Fibroblast of pulmonary artery (primary cell): Measurements from ENCODE around the gene REM1.
"Not testable (repeated sequence)": the region's sequence is repeated elsewhere in the genome, so short reads cannot be mapped to it uniquely, and the experiment has no call there.

Source experiments
- DNase-seq: peaks from one replicate; pipeline ENCODE4 v3.0.0-alpha.2; 2010; ENCODE audit warnings: low read depth
- H3K4me3 ChIP-seq: replicated peaks from 2 replicates; pipeline ENCODE4 v1.5.1; 2011; ENCODE audit warnings: low read depth, mild to moderate bottlenecking, control low read depth, low read length, moderate library complexity
- TF ChIP-seq, protein P1 (sequence below): IDR thresholded peaks from 2 replicates; pipeline ENCODE4 v1.5.1; 2011; ENCODE audit warnings: mild to moderate bottlenecking, control low read depth, low read length, inconsistent platforms; ENCODE audit errors: missing control alignments

The REM1 gene

DNA sequence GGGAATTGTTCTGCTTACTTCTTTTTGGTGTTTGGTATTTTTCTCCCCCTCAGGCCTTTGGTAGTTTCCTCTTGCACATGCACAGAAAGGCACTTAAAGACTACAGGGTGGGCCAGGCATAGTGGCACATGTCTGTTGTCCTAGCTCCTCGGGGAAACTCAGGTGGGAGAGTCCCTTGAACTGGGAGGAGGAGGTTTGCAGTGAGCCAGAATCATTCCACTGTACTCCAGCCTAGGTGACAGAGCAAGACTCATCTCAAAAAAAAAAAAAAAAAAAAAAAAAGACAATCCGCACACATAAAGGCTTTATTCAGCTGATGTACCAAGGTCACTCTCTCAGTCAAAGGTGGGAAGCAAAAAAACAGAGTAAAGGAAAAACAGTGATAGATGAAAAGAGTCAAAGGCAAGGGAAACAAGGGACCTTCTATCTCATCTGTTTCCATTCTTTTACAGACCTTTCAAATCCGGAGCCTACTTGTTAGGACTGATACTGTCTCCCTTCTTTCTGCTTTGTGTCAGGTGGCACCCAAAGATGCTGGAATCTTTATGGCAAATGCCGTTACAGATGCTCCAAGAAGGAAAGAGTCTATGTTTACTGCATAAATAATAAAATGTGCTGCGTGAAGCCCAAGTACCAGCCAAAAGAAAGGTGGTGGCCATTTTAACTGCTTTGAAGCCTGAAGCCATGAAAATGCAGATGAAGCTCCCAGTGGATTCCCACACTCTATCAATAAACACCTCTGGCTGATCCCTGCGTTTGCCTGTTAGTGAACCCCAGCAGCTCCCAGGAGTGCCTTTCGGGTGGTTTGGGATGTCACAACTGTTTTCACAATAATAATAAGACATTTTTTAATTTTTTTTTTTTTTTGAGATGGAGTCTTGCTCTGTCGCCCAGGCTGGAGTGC is 25.3 kb upstream of the REM1 start:
- no peak for DNase-seq
- no peak overlapping the region for H3K4me3 ChIP-seq
- TF ChIP-seq, protein P1, sequence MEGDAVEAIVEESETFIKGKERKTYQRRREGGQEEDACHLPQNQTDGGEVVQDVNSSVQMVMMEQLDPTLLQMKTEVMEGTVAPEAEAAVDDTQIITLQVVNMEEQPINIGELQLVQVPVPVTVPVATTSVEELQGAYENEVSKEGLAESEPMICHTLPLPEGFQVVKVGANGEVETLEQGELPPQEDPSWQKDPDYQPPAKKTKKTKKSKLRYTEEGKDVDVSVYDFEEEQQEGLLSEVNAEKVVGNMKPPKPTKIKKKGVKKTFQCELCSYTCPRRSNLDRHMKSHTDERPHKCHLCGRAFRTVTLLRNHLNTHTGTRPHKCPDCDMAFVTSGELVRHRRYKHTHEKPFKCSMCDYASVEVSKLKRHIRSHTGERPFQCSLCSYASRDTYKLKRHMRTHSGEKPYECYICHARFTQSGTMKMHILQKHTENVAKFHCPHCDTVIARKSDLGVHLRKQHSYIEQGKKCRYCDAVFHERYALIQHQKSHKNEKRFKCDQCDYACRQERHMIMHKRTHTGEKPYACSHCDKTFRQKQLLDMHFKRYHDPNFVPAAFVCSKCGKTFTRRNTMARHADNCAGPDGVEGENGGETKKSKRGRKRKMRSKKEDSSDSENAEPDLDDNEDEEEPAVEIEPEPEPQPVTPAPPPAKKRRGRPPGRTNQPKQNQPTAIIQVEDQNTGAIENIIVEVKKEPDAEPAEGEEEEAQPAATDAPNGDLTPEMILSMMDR = no peak

DNA sequence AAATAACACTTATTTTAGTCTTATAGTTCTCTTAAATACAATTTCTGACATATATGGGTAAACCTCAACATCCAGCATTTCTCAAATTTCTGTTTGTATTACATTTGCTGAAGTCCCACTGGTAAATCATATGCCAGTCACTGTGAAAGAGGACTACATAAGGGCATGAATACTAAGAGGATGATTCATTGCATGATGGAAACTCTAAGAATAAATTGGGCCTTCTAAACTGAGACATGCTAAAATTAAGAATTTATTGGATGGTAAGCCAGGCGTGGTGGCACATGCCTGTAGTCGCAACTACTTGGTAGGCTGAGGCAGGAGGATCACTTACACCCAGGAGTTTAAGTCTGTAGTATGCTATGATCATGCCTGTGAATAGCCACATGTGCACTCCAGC is 22.5 kb upstream of the REM1 start:
- TF ChIP-seq, protein P1 = no peak
- DNase-seq = no peak
- H3K4me3 ChIP-seq = no peak overlapping the region

DNA sequence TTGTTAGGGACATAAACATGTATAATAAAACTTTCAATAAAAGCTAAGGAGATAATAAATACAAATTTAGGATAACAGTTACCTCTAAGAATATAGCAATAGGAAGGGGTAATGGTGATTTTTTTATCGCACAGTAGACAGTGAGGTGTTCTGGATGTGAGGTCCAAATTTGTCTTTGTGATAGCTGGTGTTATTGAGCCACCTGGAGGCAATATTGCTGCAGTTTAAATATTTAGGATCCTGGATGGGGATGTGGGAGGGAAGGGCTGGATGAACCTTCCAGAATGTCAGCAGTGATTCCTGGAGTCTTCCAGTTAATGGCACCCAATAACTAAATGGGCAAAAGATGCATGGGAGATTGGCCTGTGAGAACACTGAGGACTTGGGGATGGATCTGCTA is 20.7 kb upstream of the REM1 start:
- H3K4me3 ChIP-seq = no peak overlapping the region
- DNase-seq = no peak
- TF ChIP-seq, protein P1 = no peak

GRCh38 chr20:31470946-31471345 is 4.1 kb upstream of the REM1 start:
- not testable (repeated sequence) for H3K4me3 ChIP-seq, DNase-seq

DNA sequence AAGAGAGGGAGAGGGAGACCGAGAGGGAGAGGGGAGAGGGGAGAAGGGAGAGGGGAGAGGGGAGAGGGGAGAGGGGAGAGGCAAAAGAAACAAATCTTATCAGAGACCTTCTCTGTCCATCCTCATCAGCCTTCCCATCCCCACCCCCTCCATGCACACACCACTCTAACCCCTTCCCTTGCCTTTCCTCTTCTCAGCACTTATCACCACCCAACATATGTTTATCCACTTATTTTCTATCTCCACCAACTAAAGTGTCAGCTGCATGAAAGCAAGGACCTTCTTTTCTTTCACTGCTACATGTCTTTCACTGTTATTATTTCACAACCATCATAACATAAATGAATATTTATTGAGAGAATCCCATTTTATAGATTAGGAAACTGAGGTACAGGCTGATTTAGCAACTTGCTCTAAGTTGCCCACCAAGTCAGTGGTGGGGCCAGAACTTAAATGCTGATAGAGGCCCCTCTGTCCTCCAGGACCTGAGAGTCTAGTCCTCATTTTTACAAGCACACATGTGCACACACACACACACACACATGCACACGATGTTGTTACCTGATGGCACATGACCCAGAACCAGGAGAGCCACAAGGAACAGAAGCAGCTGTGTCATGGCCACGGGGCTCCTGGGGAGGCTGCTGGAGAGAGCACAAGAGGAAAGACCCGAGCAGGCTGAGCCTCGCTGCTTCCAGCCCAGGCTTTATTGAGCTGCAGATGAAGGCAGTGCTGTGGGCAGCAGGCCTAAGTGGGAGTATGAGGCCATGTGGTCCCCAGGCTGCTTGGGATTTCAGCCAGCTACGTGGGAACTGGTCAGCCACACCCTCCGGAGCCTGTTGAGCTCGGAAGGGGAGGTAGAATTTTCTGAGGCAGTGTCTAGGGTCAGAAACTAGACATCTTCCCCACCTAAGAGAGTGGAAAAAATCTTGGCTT is 2.4 kb upstream of the REM1 start:
- H3K4me3 ChIP-seq = no peak overlapping the region
- DNase-seq = peak; percentile 53
- TF ChIP-seq, protein P1 = no peak

DNA sequence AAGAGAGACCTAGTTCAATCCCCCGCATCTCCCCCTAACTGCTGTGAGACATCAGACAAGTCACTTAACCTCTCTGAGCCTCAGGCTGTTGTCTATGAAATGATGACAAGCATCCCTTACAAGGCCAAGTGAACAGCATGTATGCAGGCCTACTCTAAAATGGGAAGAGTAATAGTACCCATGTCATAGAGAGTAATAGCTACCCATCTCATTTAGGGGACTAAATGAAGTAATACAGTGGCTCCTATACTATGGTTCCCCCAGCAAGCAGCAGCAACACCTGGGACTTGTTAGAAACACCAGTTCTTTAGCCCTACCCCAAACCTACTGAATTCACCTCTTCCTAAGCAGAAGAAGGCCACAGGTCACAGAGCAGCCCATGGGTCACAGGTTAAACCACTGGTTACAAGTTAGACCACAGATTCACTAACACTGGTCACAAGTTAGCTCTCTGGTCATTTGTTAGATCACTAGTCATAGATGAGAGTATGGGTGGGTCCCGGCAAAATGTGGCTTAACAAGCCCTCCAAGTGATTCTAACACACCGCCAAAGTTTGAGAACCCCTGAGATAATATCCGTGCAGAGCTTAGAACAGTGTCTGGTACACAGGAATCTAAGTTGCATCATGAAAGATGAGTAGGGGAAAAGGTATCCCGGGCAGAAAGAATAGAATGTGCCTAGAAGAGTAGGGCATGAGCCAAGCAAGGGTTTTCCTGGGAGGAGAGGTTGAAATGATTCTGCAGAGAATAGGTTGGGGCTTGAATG is 1.6 kb upstream of the REM1 start:
- DNase-seq = peak; percentile 36
- no peak overlapping the region for H3K4me3 ChIP-seq
- TF ChIP-seq, protein P1 = no peak

GRCh38 chr20:31474097-31474436 is 1.0 kb upstream of the REM1 start:
- TF ChIP-seq, protein P1 = no peak
- DNase-seq = no peak
- H3K4me3 ChIP-seq = no peak overlapping the region
